Cardiac septum (tissue), 1 donor: ENCODE results near the gene NCBP2. TPM values are rescaled to one million over a fixed set of nuclear protein-coding genes. Genes with fewer than 3 reads are reported as not detected.

Source experiments
- DNase-seq: peaks from one replicate; pipeline ENCODE4 v3.0.0-alpha.2; 2020; ENCODE audit warnings: low spot score
- intact Hi-C: fragments of 100-400 bp; cut with DNase I; formaldehyde crosslinking; loops from one replicate; pipeline ENCODE4 v1.14.0; 2022
- total RNA-seq: library from RNA; stranded (reverse); fragmentation: NEBNext Ultra II Directional; extraction: Animal tissue kit (Norgen Biotek cat#: 25700); gene quantifications from one replicate; pipeline ENCODE4 v1.2.1, GENCODE V29; 2021
- donor health status: DM: no; HTN: no; CAD: no.

NCBP2 gene
- total RNA-seq, 1 donor from 2014 or later = 47.1 TPM

DNA sequence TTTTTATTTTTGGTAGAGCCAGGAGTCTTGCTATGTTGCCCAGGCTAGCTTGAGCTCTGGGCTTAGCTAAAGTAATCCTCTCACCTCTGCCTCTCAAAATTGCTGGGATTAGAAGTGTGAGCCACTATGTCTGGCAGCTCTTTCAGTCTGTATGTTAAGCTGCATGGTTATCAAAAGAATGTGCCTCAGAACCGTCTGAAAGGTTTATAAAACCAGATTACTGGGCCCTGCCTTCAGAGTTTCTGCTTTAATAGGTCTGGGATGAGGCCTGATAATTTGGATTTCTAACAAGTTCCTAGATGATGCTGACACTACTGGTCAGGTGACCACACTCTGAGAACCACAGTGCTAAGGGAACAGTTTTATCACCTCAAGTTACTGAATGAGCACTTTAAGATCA is 40.0 kb downstream of the NCBP2 start:
- DNase-seq = no peak
- intact Hi-C loops = no loop called here

DNA sequence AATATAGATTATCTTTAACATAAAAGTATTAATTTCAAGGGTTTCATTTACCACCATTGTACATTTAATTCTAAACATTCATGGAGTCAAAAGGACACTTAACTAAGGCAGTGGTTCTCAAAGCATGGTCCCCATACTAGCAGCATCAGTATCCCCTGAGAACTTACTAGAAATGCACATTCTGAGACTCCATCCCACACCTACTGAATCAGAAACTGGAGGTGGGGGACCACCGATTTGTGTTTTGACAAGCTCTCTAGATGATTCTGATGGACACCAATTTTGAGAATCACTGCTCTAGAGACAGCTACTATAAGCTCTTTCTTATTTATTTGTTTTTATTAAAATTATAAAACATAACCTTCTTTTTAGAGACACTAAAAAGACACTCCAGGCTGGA is 40.6 kb downstream of the NCBP2 start:
- DNase-seq = no peak
- intact Hi-C loops = no loop called here

- no peak for DNase-seq
- intact Hi-C loops = no loop called here
Observed at GRCh38 chr3:196896229-196896628, 46.1 kb downstream of the NCBP2 start.

GRCh38 chr3:196894557-196895295 is 47.6 kb downstream of the NCBP2 start:
- no peak for DNase-seq
- intact Hi-C loops = no loop called here

DNA sequence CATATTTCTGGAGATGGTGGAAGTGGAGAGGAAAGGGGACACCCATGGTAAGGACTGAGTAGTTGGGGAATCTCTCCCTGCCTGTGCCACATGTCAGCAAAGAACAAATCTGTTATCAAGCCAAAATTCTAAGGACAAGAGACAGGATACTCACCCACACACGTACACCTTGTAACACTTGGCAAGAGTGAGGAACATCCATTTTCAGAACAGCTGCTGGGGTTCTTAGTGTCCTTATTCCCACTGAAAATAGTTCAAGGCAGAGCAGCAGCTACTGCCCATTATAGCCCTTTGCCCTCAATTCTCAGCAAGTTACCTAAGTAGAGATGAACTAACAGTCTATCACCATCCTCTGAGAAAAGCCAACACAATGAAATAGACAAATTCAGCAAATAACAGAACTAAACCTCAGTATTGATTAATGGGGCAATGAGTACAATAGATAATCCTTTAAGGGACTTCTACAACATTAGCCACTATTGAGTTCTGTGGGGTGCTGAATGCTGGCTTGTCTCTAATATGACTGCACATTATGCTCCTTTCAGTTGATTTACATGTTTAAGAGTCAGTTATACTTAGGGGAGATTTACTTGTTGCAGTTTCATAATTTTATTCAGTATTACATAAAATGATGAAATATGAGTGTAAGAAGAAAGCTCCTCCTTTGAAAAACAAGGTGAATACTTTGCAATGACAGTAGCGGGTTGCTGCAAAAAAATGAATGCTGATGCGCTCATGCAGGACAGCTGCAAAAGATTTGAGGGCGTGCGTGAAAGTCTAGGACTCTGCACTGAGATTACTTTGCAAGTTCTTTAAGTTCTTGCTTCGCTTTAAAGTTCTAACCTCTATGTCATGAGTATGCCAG is 52.3 kb downstream of the NCBP2 start:
- intact Hi-C loops = no loop called here
- DNase-seq = no peak

GRCh38 chr3:196886144-196886543 is 56.2 kb downstream of the NCBP2 start:
- intact Hi-C loops = no loop called here
- no peak for DNase-seq

Other genes starting within 250 kb of the NCBP2 start
- gene CEP19, start 230.3 kb downstream of the NCBP2 start, total RNA-seq = 1.2 TPM
- gene PIGX, start 230.2 kb downstream of the NCBP2 start, total RNA-seq = 16.9 TPM
- gene PAK2, start 202.7 kb downstream of the NCBP2 start, total RNA-seq = 43.3 TPM
- 21.6 TPM for gene SENP5, start 74.6 kb downstream of the NCBP2 start, total RNA-seq
- 5.9 TPM for gene PIGZ, start 26.3 kb upstream of the NCBP2 start, total RNA-seq
- 10.8 TPM for gene MELTF, start 87.3 kb upstream of the NCBP2 start, total RNA-seq